Thyroid gland (tissue), 4 donors: Measurements from ENCODE around the gene NDUFA7. TPM values are rescaled to one million over a fixed set of nuclear protein-coding genes. Genes with fewer than 3 reads are reported as not detected.
A peak's percentile ranks its signal among the peaks of the same experiment; 100 is the strongest.

Source experiments
- DNase-seq, 2 donors: peaks; one replicate each; pipeline ENCODE4 v3.0.0-alpha.2; 2019
- H3K27ac ChIP-seq, 3 donors: fragments of 200-600 bp; sonication (generic); 1 replicate in 2 of 3; 2 replicates in 1 of 3; pipeline ENCODE4 v1.5.1; 2016 to 2019; ENCODE audit warnings: mild to moderate bottlenecking in 1 of 3, moderate library complexity in 1 of 3
- H3K27me3 ChIP-seq: fragments of 200-600 bp; sonication (generic); one replicate; pipeline ENCODE4 v1.5.1; 2019
- H3K36me3 ChIP-seq, 2 donors: fragments of 200-600 bp; sonication (generic); one replicate each; pipeline ENCODE4 v1.5.1; 2016 to 2019
- H3K4me1 ChIP-seq, 2 donors: fragments of 200-600 bp; sonication (generic); one replicate each; pipeline ENCODE4 v1.5.1; 2017 to 2019
- H3K4me3 ChIP-seq, 3 donors: fragments of 200-600 bp; sonication (generic); replicated peaks in 1 of 3; 1 replicate in 2 of 3; 2 replicates in 1 of 3; pipeline ENCODE4 v1.5.1; 2016; ENCODE audit warnings: mild to moderate bottlenecking in 1 of 3
- H3K9me3 ChIP-seq: fragments of 200-600 bp; sonication (generic); one replicate; pipeline ENCODE4 v1.5.1; 2017
- CTCF ChIP-seq, 6 experiments: fragments of 200-600 bp in 3 of 6; fragments of 450-650 bp in 3 of 6; sonication (generic) in 3 of 6; IDR thresholded peaks; one replicate each; pipeline ENCODE4 v1.5.1; 2016 to 2019; ENCODE audit warnings: antibody characterized with exemption in 6 of 6, mild to moderate bottlenecking in 2 of 6, inconsistent platforms in 1 of 6, moderate library complexity in 1 of 6
- POLR2A ChIP-seq, 2 donors: fragments of 450-650 bp; IDR thresholded peaks; one replicate each; pipeline ENCODE4 v1.6.1; 2017; ENCODE audit warnings: antibody characterized with exemption in 2 of 2, mild to moderate bottlenecking in 2 of 2, moderate library complexity in 1 of 2
- WGBS, 2 donors: methylation state at CpG; one replicate each; pipeline ENCODE4 v1.1.5; 2017; 5-methylcytosine and 5-hydroxymethylcytosine counted together
- intact Hi-C: fragments of 100-400 bp; cut with DNase I; formaldehyde crosslinking; loops from one replicate; pipeline ENCODE4 v1.15.1; 2023
- total RNA-seq, 4 donors: library from RNA; depleted of rRNA; stranded (reverse); fragments of >200 nt; gene quantifications; one replicate each; pipeline ENCODE4 v1.2.3, GENCODE V29; 2016

The NDUFA7 gene
- total RNA-seq, 4 donors from 2014 or later: 3.8 to 39.7 (median 17.0) TPM

- H3K4me3 ChIP-seq: peak overlapping the region in 2 of 3 donors; percentile 11 to 49
- TF ChIP-seq CTCF (IDR thresholded peaks at IDR 0.05) (no peak), POLR2A (IDR thresholded peaks at IDR 0.05) (no peak)
- 5 to 14% methylated on average over 23 to 24 of the region's 24 CpGs for WGBS, 2 donors
- no peaks in the 10 kb centered on the region for H3K9me3 ChIP-seq
- no peaks in the 10 kb centered on the region for H3K27me3 ChIP-seq
- H3K4me1 ChIP-seq: peaks cover 17% of the 10 kb centered on the region in 2 donors
- DNase-seq: peak in 1 of 2 donors; percentile 31
- intact Hi-C loops: no loop called here
- peaks cover 6 to 11% of the 10 kb centered on the region in 2 donors for H3K36me3 ChIP-seq
- peak overlapping the region in 1 of 3 donors; percentile 16 for H3K27ac ChIP-seq
Measured at GRCh38 chr19:8307400-8307964, 13.7 kb downstream of the NDUFA7 start.

GRCh38 chr19:8306235-8307054, 14.7 kb downstream of the NDUFA7 start:
- H3K4me3 ChIP-seq: no peak overlapping the region
- no peak for DNase-seq
- H3K4me1 ChIP-seq: peaks cover 17% of the 10 kb centered on the region in 2 donors
- no peak overlapping the region for H3K27ac ChIP-seq
- H3K36me3 ChIP-seq: peaks cover 6 to 11% of the 10 kb centered on the region in 2 donors
- no peaks in the 10 kb centered on the region for H3K9me3 ChIP-seq
- 77 to 88% methylated on average over 14 to 15 of the region's 17 CpGs for WGBS, 2 donors
- intact Hi-C loops: no loop called here
- no peaks in the 10 kb centered on the region for H3K27me3 ChIP-seq
- no peak for TF ChIP-seq POLR2A (IDR thresholded peaks at IDR 0.05)
- no peak for TF ChIP-seq CTCF (IDR thresholded peaks at IDR 0.05)

- WGBS, 2 donors: 69 to 78% methylated on average over 4 of the region's 4 CpGs
- DNase-seq: no peak
- no peak overlapping the region for H3K4me3 ChIP-seq
- no peaks in the 10 kb centered on the region for H3K9me3 ChIP-seq
- TF ChIP-seq CTCF (IDR thresholded peaks at IDR 0.05) (no peak), POLR2A (IDR thresholded peaks at IDR 0.05) (no peak)
- peaks cover 4% of the 10 kb centered on the region in 2 donors for H3K36me3 ChIP-seq
- intact Hi-C loops: no loop called here
- no peak overlapping the region for H3K27ac ChIP-seq
- peaks cover 17% of the 10 kb centered on the region in 2 donors for H3K4me1 ChIP-seq
- H3K27me3 ChIP-seq: no peaks in the 10 kb centered on the region
Measured at GRCh38 chr19:8305798-8306197, 15.4 kb downstream of the NDUFA7 start.

- WGBS, 2 donors: 91 to 93% methylated on average over 29 of the region's 33 CpGs
- intact Hi-C loops: no loop called here
- TF ChIP-seq POLR2A (IDR thresholded peaks at IDR 0.05) (no peak), CTCF (IDR thresholded peaks at IDR 0.05) (no peak)
- H3K27ac ChIP-seq: no peak overlapping the region
- H3K27me3 ChIP-seq: no peaks in the 10 kb centered on the region
- no peaks in the 10 kb centered on the region for H3K36me3 ChIP-seq
- H3K9me3 ChIP-seq: no peaks in the 10 kb centered on the region
- H3K4me1 ChIP-seq: peaks cover 17% of the 10 kb centered on the region in 2 donors
- H3K4me3 ChIP-seq: no peak overlapping the region
- no peak for DNase-seq
Measured at GRCh38 chr19:8304841-8305621, 16.1 kb downstream of the NDUFA7 start.
